ENCODE results near the gene PLLP. TPM values are rescaled to one million over a fixed set of nuclear protein-coding genes. Genes with fewer than 3 reads are reported as not detected.
"Not testable (repeated sequence)": the region's sequence is repeated elsewhere in the genome, so short reads cannot be mapped to it uniquely, and the experiment has no call there.

The PLLP gene
- total RNA-seq, 1 donor from 2014 or later, result 0.79 TPM

DNA sequence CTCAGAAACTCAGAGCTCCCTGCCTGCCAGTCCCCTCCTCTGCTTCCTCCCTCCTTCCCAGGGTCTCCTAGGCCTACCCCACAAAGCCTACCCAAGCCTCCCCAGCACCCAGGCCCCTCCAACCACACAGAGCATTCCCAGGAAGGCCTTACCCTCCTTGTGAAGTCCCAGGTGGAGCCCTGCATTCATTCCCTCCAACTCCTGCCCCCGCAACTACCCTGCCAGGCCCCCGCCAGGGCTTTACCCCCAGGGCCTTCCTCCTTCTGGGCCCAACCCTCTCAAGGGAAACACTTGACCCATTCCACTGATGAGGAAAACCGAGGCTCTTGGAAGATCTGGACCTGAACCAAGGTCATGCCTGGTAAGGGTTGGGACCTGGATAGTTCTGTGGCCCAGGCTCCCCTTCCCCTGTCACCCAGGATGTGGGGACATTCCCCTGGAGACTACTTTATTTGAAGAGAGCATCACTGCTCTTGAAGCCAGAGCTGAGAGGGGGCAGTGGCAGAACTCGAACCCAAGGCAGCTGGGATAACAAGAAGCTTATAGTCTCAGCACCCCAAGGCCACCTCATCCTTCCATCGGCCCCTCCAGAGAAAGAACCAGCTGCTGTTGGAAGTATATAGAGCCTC, 12.5 kb downstream of the PLLP start:
- Mint-ChIP-seq H3K9me3 (no peaks in the 10 kb centered on the region), H3K27ac (ENCODE audit: unreplicated experiment) (peak overlapping the region; percentile 57), H3K27me3 (ENCODE audit: low read depth) (no peaks in the 10 kb centered on the region), H3K4me3 (no peak overlapping the region), H3K36me3 (ENCODE audit: low read depth) (no peaks in the 10 kb centered on the region), H3K4me1 (peaks cover 14% of the 10 kb centered on the region)
- no peak for DNase-seq (ENCODE audit: low read depth, low spot score)
- TF ChIP-seq, protein P1, sequence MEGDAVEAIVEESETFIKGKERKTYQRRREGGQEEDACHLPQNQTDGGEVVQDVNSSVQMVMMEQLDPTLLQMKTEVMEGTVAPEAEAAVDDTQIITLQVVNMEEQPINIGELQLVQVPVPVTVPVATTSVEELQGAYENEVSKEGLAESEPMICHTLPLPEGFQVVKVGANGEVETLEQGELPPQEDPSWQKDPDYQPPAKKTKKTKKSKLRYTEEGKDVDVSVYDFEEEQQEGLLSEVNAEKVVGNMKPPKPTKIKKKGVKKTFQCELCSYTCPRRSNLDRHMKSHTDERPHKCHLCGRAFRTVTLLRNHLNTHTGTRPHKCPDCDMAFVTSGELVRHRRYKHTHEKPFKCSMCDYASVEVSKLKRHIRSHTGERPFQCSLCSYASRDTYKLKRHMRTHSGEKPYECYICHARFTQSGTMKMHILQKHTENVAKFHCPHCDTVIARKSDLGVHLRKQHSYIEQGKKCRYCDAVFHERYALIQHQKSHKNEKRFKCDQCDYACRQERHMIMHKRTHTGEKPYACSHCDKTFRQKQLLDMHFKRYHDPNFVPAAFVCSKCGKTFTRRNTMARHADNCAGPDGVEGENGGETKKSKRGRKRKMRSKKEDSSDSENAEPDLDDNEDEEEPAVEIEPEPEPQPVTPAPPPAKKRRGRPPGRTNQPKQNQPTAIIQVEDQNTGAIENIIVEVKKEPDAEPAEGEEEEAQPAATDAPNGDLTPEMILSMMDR (conservative IDR thresholded peaks at IDR 0.05), result no peak

DNA sequence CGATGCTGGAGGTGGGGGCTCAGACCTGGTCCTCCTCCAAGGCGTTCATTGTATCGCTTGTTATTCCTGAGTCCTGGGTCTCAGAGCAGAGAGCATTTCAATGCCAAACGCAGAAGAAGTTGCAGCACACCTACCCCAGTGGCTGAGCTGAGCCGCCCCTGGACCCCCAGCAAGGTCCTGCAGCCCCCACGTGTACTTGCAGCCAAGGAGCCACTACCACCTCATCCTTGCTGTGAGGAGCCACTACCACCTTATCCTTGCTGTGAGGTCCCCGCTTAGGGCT, 13.5 kb downstream of the PLLP start:
- Mint-ChIP-seq H3K4me1 (peaks cover 19% of the 10 kb centered on the region), H3K36me3 (ENCODE audit: low read depth) (no peaks in the 10 kb centered on the region), H3K27ac (ENCODE audit: unreplicated experiment) (no peak overlapping the region), H3K9me3 (no peaks in the 10 kb centered on the region), H3K27me3 (ENCODE audit: low read depth) (no peaks in the 10 kb centered on the region), H3K4me3 (no peak overlapping the region)
- DNase-seq (ENCODE audit: low read depth, low spot score), result no peak
- TF ChIP-seq, protein P1 (conservative IDR thresholded peaks at IDR 0.05), result no peak

DNA sequence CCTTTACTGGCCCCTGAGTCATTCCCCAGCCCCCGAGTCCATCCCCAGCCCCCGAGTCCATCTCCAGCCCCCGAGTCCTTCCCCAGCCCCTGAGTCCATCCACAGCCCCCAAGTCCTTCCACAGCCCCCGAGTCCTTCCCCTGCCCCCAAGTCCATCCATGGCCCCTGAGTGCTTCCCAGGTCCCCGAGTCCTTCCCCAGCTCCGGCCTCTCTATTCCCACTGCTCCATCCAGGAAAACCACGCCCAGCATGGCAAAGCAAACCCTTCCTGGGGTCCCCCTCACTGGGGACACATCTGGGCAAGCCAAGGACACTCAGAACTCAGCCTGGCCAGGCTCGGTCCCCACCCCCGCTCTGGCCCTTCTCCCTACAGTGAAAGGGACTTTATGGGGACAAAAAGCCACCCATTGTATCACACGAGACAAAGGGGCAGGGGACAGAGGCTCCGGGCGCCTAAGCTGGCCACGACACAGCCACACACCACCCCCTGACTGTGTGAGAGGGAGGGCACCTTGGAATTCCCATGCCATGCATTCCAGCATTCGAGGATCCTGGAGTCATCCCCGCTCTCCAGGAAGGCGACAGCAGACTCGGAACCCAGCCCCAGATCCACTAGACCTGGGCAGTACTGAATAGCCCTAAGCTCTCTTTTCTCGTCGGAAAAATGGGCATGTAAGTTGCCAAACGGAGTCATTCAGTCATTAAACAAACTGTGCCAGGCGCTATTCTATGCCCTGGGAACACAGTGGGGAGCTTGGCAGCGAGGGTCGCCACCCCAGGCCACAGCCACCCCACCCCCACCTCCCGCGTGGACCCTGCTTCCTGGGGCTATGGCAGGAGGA, 14.0 kb downstream of the PLLP start:
- Mint-ChIP-seq H3K27me3 (ENCODE audit: low read depth) (no peaks in the 10 kb centered on the region), H3K4me3 (no peak overlapping the region), H3K36me3 (ENCODE audit: low read depth) (no peaks in the 10 kb centered on the region), H3K4me1 (peaks cover 21% of the 10 kb centered on the region), H3K27ac (ENCODE audit: unreplicated experiment) (peak overlapping the region; percentile 83), H3K9me3 (no peaks in the 10 kb centered on the region)
- TF ChIP-seq, protein P1 (conservative IDR thresholded peaks at IDR 0.05), result no peak
- DNase-seq (ENCODE audit: low read depth, low spot score), result no peak

DNA sequence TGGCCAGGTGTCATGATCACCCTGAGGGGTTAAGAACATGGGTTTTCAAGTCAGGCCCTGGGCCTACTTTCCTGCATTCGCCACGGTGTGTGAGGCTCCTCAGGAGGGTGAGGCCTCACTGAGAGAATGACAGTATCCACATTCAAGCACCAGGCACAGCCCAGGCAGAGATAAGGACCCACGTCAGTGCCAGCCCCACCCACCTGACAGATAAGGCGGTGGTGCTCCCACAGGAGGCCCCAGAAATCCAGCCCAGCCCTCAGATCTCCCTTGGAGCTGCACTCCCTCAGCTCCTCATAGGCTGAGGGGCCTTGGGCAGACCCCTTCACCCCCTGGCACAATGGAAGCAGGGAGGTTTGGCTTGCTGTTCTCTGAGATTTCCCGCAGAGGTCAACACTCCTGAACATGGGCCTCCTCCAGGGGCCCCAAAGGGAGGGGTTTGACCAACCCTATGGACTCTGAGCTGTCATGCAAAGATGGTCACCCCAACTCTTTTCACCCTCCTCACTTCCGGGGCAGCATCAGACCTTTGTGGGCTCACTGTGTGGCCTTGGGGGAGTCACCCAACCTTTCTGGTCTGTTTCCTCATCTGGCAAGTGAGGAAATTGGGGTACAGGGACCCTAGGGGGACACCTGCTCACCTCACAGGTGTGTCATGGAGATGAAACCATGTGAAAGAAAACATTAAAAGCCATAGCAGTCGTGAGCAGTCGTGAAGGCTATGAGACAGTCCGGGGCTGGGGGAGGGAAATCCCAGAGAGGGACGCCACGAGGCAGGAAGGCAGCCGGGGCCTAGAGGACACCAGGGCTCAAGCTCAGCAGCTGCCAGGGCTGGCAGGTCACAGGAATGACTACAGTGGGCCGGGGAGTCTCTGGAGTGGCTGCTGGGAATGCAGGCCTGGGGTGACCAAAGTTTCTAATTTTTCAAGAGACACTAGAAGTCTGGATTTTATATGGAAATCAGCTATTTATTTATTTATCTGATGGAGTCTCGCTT, 15.4 kb downstream of the PLLP start:
- DNase-seq (ENCODE audit: low read depth, low spot score), result no peak
- H3K27me3 Mint-ChIP-seq (ENCODE audit: low read depth), result no peaks in the 10 kb centered on the region

DNA sequence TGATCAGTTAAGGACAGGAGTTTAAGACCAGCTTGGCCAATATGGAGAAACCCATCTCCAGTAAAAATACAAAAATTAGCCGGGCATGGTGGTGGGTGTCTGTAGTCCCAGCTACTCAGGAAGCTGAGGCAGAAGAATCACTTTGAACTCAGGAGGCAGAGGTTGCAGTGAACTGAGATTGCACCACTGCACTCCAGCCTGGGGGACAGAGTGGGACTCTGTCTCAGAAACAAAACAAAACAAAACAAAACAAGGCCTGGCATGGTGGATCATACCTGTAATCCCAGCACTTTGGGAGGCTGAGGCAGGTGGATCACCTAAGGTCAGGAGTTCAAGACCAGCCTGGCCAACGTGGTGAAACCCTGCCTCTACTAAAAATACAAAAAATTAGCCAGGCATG, 17.1 kb downstream of the PLLP start:
- H3K9me3 Mint-ChIP-seq; H3K27me3 Mint-ChIP-seq (ENCODE audit: low read depth): not testable (repeated sequence)

More for the DNA sequence above, 15.4 kb downstream of the PLLP start:
- H3K4me1 Mint-ChIP-seq, result peaks cover 23% of the 10 kb centered on the region
- TF ChIP-seq, protein P1 (conservative IDR thresholded peaks at IDR 0.05), result no peak
- no peak overlapping the region for H3K27ac Mint-ChIP-seq (ENCODE audit: unreplicated experiment)
- H3K9me3 Mint-ChIP-seq, result no peaks in the 10 kb centered on the region
- no peak overlapping the region for H3K4me3 Mint-ChIP-seq
- H3K36me3 Mint-ChIP-seq (ENCODE audit: low read depth), result no peaks in the 10 kb centered on the region

More for the DNA sequence above, 17.1 kb downstream of the PLLP start:
- peaks cover 27% of the 10 kb centered on the region for H3K4me1 Mint-ChIP-seq
- DNase-seq (ENCODE audit: low read depth, low spot score); H3K27ac Mint-ChIP-seq (ENCODE audit: unreplicated experiment); H3K4me3 Mint-ChIP-seq; H3K36me3 Mint-ChIP-seq (ENCODE audit: low read depth): not testable (repeated sequence)
